HCEC 1CT (cell line): ENCODE measurements around the gene TWSG1.
"Not testable (repeated sequence)": the region's sequence is repeated elsewhere in the genome, so short reads cannot be mapped to it uniquely, and the experiment has no call there.

Source experiments
- DNase-seq: peaks from one replicate; pipeline ENCODE4 v3.0.0-alpha.2; 2017

TWSG1 gene

DNA sequence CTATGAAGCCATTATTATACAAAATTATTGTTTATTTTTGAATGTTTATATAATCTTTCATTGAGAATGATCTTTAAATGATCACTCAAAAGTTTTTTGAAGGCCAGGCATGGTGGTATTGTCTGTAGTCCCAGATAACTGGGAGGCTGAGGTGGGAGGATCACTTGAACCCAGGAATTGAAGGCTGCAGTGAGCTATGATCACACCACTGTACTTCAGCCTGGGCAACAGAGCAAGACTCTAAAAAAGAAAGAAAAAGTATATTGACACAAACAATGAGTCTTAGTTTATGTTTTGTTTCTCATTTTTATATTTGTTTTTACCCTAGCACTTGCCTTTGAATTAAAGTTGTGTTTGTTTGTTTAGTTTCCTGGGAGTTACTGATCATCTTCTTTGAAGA, 2.3 kb downstream of the TWSG1 start:
- DNase-seq = no peak

- DNase-seq = peak; percentile 49
Observed at GRCh38 chr18:9337873-9338272, 3.3 kb downstream of the TWSG1 start.

GRCh38 chr18:9340472-9340871, 5.9 kb downstream of the TWSG1 start:
- DNase-seq = no peak

- no peak for DNase-seq
Observed at GRCh38 chr18:9343577-9343976, 9.0 kb downstream of the TWSG1 start.

DNA sequence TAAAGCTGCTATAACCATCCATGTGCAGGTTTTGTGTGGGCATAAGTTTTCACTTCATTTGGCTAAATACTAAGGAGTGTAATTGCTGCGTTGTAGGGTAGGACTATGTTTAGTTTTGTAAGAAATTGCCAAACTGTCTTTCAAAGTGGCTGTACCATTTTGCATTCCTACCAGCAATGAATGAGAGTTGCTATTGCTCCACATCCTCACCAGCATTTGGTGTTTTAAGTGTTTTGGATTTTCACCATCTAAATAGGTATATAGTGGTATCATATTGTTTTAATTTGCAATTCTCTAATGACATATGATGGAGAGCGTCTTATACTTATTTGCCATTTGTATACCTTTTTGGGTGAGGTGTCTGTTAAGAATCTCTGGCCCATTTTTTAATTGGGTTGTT, 12.2 kb downstream of the TWSG1 start:
- DNase-seq = no peak

DNA sequence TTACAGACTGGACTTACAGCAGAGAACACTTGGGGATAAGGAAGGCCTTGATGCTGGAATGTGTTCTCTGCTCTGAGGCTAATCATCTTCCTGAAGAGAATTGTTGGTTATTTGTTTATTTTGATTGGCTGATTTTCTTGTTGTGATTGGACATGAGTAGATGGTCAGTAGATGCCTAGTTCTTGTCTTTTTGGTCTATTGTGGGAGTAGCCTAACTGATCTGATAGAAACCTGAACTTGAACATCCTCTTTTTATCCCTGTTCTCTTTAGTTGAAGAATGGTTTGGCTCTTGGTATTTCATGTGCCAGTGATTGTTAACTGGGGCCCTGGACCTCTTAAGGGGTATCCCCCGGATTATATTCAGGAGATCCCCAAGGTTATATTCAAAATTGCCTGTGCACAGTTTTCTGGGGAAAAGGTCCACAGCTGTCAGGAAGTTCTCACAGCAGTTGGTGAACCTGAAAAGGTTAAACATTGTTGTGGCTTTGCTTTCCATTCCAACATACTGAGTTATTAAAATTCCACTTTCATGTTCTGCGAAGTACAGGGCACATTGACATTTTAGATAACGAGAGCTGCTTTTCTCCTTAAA, 13.6 kb downstream of the TWSG1 start:
- DNase-seq = peak; percentile 52

GRCh38 chr18:9348766-9349165, 14.2 kb downstream of the TWSG1 start:
- DNase-seq = peak; percentile 55

DNA sequence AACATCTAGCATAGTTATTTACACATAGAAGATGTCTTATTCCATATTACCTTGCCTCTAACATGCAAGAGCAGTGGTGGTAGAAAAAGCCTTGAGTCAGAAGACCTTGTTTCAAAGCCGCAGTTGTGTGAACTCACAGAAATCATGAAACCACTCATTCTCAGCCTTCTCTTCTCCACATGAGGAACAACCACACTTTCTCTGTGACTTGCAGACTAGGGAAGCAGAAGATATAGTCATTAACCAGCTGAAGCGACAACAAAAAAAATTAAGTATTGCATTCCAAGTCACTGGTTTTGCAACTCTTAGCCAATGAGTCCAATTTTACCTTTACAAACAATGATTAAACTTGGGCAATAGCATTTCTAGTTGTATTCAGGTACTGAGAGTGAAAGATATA, 19.0 kb downstream of the TWSG1 start:
- DNase-seq = no peak

- DNase-seq = peak; percentile 30
Observed at GRCh38 chr18:9354256-9354655, 19.7 kb downstream of the TWSG1 start.

DNA sequence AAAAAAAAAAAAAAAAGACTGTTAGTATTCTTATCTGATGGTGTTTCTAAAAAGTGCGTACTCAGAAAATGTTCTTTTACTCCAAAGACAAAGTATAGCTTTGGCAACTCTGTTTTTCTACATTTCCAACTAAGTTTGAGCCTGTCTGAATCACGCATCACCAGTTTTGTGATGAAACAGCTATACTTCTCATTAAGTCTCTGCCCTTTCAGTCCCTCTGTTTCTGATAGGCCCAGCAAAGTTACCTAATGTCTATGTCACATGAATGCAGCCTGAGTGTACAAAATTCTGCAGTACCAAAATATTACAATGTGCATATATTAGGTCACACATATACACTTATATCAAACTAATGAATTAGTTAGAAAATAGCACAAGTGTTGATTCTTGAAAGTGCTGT, 22.4 kb downstream of the TWSG1 start:
- DNase-seq = no peak

DNA sequence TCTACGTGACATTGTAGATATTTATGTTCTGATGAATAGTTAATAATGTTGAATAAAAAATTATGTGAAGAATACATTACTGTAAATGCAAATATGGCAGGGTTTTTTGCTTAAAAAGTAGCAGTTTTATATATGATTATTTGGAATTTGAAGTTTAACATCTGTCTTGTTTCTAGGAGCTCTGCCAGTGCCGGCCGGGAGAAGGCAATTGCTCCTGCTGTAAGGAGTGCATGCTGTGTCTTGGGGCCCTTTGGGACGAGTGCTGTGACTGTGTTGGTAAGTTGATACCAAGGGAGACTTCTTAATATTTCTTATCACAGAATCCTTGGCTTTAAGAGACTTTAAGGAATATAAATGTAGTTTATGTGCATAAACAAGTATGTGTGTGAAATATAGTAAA, 25.2 kb downstream of the TWSG1 start:
- DNase-seq = no peak

DNA sequence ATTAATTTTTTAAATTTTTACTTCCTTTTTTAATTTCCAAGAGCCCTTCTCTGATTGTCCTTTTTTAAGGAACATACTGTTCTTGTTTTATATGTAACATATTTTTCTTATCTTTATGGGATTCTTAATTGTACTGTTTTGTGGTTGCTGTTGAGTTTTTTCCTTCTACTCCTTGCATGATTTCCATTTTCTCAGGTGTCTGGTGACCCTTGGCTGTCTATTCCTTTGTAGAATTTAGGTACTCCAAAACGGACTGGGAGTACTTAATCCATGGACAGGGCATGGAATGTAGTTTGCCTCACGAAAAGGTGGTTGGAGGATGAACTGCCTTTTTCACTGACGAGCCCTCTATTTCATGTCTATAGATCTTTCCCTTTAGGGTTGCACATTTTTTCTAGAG, 26.6 kb downstream of the TWSG1 start:
- no peak for DNase-seq

GRCh38 chr18:9362869-9363268, 28.3 kb downstream of the TWSG1 start:
- DNase-seq = no peak

GRCh38 chr18:9364242-9364641, 29.7 kb downstream of the TWSG1 start:
- DNase-seq = no peak

GRCh38 chr18:9365406-9365805, 30.8 kb downstream of the TWSG1 start:
- peak; percentile 30 for DNase-seq

DNA sequence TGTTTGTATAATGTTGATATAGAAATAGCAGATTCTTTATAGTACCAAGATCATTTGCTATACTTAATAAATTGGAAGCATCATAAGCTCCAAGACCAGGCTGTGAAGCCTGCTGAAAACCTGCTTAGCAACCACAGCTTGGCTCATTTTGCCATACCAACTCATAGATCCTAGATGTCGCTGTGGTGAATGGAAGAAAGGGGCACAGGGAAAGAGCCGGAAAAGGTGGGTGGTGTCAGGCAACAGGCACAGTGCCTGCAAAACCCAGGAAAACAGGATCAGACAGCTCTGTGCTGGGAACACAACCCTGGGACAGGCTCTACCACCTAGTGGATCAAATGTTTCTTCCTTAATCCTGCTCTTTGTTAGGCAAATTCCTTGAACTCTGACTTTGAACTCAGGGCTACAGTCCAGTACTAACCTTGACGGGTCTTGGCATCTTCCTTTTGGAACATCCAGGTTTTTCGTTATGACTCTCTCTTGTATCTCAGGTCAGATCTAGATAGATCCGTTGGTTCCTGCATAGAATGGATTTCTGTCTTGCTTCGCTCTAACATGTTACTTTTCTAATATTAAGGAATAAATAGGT, 31.6 kb downstream of the TWSG1 start:
- no peak for DNase-seq

GRCh38 chr18:9373254-9373653, 38.7 kb downstream of the TWSG1 start:
- DNase-seq = not testable (repeated sequence)

GRCh38 chr18:9379118-9379517, 44.5 kb downstream of the TWSG1 start:
- DNase-seq = no peak

- peak; percentile 11 for DNase-seq
Observed at GRCh38 chr18:9380101-9380500, 45.5 kb downstream of the TWSG1 start.

- peak; percentile 36 for DNase-seq
Observed at GRCh38 chr18:9380621-9381395, 46.2 kb downstream of the TWSG1 start.

DNA sequence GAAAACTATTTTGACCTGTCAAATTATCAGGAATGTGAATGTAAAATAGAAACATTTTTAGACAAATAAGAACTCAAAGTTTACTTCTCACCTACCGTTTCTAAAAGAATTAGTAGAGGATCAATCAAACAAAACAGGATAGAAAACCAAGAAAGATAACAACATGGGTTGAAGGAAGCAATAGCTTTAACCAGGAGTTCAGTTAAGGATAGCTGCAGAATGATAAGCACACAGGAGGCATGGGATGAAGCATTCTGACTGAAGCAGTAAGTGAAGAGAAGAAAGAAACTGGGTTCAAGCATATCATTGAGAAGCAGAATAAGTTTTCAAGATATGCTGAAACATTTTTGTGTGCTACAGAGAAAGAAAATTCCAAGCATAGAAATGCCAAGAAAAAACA, 52.3 kb downstream of the TWSG1 start:
- no peak for DNase-seq

- no peak for DNase-seq
Observed at GRCh38 chr18:9387891-9388290, 53.3 kb downstream of the TWSG1 start.

DNA sequence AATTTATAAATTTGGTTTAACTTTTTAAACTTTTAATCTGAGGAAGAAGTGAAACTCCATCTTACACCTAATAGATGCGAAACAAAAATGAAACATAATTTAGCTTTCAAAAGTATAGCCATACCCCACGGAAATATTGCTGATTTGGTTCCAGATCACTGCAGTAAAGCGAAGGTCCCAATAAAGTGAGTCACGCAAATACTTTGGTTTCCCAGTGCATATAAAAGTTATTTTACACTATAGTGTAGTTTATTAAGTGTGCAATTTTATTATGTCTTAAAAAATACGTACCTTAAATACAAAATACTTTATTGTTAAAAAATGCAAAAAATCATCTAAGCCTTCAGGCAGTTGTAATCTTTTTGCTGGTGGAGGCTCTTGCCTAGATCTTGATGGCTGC, 55.1 kb downstream of the TWSG1 start:
- no peak for DNase-seq

- DNase-seq = peak; percentile 13
Observed at GRCh38 chr18:9392726-9393125, 58.2 kb downstream of the TWSG1 start.

DNA sequence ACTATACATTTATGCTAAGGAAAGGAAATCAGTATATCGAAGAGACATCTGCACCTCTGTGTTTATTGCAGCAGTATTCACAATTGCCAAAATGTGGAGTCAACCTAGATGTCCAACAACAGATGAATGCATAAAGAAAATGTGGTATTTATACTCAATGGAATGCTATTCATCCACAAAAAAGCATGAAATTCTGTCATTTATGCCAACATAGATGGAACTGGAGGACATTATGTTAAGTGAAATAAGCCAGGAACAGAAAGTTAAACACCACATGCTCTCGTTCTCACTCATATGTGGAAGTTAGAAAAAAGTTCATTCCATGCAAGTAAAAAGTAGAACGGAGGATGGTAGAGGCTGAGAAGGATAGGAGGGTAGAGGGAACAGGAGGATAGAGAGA, 59.5 kb downstream of the TWSG1 start:
- DNase-seq = no peak
